ENCODE measurements around the gene FAM3B.
A peak's percentile ranks its signal among the peaks of the same experiment; 100 is the strongest.

Gene FAM3B

DNA sequence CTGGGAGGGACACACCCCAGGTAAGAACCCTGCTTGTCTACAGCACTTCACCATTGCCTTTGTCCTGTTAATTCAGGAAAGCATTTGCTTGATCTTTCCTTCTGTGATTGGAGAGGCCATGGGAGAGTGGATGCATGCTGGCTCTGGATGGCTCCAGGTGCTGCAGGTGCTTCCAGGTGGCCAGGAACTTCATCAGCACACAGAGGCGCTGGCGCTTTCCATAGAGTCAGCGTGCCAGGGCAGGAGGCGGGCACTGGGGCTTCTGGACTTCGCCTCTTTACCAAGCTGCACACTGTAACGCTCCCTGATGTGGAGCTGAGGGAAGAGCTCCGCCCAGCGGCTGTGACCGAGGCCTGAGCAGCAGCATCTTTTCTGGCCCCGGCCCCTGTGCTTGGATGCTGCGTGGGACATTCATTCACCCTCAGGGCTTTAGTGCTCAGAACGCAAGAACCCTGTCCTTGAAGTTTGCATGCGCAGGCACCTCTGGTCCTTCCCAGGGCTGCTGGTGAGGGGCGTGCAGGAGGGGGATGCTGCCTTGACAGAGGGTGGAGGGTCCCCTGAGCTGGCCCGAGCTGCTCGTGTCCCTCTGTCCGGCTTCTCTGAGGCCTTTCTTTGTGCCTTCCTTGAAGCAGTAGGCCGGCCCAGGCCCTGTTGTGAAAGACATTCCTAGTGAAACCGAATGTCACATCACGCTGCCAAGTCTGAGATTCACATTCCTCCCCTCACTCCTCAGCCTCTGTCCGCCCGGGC lies 43.6 kb downstream of the FAM3B start:
- H2AFZ ChIP-seq (ENCODE audit: low read length), result no peak overlapping the region
- TF ChIP-seq EZH2 (IDR thresholded peaks at IDR 0.05; ENCODE audit: borderline replicate concordance, low read length), result no peak
- TF ChIP-seq CTCF (IDR thresholded peaks at IDR 0.05; ENCODE audit: low read length), result peak; percentile 52
- H3K27ac ChIP-seq (ENCODE audit: low read depth, low read length, poor library complexity, severe bottlenecking), result peak overlapping the region; percentile 18
- no peaks in the 10 kb centered on the region for H3K9me2 ChIP-seq (ENCODE audit: low read depth, low read length)
- H3K27me3 ChIP-seq (ENCODE audit: insufficient read depth, low read length), result no peaks in the 10 kb centered on the region
- no peak overlapping the region for H3K4me2 ChIP-seq (ENCODE audit: low read length)
- no peaks in the 10 kb centered on the region for H3F3A ChIP-seq (ENCODE audit: insufficient read depth, low read length)
- H3K36me3 ChIP-seq (ENCODE audit: insufficient read depth, low read length), result no peaks in the 10 kb centered on the region
- no peaks in the 10 kb centered on the region for H4K20me1 ChIP-seq (ENCODE audit: insufficient read depth, low read length)
- no peaks in the 10 kb centered on the region for H3K9me3 ChIP-seq (ENCODE audit: low read length)
- H3K9ac ChIP-seq (ENCODE audit: low read length), result no peak overlapping the region
- peaks cover 26% of the 10 kb centered on the region for H3K4me1 ChIP-seq (ENCODE audit: insufficient read depth, low read length, severe bottlenecking)
- no peaks in the 10 kb centered on the region for H3K79me2 ChIP-seq (ENCODE audit: insufficient read depth, low read length)
- no peak overlapping the region for H3K4me3 ChIP-seq (ENCODE audit: low read depth, low read length, poor library complexity, severe bottlenecking)

GRCh38 chr21:41361053-41361785 lies 44.6 kb downstream of the FAM3B start:
- no peaks in the 10 kb centered on the region for H3K9me2 ChIP-seq (ENCODE audit: low read depth, low read length)
- H3K9me3 ChIP-seq (ENCODE audit: low read length), result no peaks in the 10 kb centered on the region
- H3F3A ChIP-seq (ENCODE audit: insufficient read depth, low read length), result no peaks in the 10 kb centered on the region
- peak overlapping the region; percentile 49 for H3K4me3 ChIP-seq (ENCODE audit: low read depth, low read length, poor library complexity, severe bottlenecking)
- H3K4me2 ChIP-seq (ENCODE audit: low read length), result peak overlapping the region; percentile 71; the same call in 1 of the 2 replicates
- H3K27me3 ChIP-seq (ENCODE audit: insufficient read depth, low read length), result no peaks in the 10 kb centered on the region
- TF ChIP-seq CTCF (IDR thresholded peaks at IDR 0.05; ENCODE audit: low read length), result no peak
- no peak for TF ChIP-seq EZH2 (IDR thresholded peaks at IDR 0.05; ENCODE audit: borderline replicate concordance, low read length)
- H3K36me3 ChIP-seq (ENCODE audit: insufficient read depth, low read length), result no peaks in the 10 kb centered on the region
- no peaks in the 10 kb centered on the region for H3K79me2 ChIP-seq (ENCODE audit: insufficient read depth, low read length)
- no peaks in the 10 kb centered on the region for H4K20me1 ChIP-seq (ENCODE audit: insufficient read depth, low read length)
- peak overlapping the region; percentile 73 for H3K27ac ChIP-seq (ENCODE audit: low read depth, low read length, poor library complexity, severe bottlenecking)
- H3K9ac ChIP-seq (ENCODE audit: low read length), result peak overlapping the region; percentile 42; the same call in 1 of the 2 replicates
- H2AFZ ChIP-seq (ENCODE audit: low read length), result no peak overlapping the region
- H3K4me1 ChIP-seq (ENCODE audit: insufficient read depth, low read length, severe bottlenecking), result peaks cover 26% of the 10 kb centered on the region

DNA sequence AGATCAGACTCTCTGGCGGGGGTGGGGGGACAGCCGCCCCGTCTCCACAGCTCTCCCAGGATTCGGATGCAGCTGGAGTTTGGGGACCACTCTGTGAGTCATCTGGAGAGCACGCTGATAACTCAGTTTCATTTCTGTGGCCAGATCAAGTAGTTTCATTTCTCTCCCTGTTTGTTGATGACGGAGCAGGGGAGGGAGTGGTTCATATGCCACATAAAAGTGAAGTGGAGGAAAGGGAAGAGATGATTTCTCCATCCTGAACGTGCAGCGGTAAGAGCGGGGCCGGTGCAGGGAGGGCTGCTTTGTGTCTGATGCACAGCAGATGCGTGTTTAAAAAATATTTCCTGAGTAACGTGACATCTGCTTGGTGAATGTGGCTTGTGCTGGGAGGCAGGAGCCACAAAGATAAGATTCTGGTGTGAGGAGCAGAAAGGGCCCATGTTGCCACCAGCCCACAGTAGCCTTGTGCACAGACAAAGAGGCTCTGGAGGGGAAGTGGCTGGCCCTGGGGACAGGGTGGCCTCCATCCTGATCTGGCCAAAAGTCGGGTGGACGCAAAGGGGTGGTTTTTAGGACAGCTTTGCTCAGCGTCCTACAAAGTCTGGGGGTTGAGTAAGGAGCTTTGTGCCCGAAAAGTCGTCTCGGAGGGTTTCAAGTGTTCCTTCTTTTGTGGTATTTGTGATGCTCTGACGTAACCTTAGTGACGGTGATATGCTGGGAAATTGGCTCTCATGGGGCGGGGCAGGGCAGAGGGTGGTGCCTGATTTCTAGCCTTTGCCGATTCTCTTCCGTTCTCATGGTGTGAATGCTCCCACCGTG lies 45.4 kb downstream of the FAM3B start, which contains the start of gene MX2:
Gene MX2 (plus strand): TSS at position 242 of the 819 bp plus-strand sequence. CDS start 14,880 bp downstream, outside the sequence.
- peak within 1 kb of the TSS; percentile 31; the same call in 1 of the 2 replicates for H2AFZ ChIP-seq (ENCODE audit: low read length)
- no peaks in the 10 kb centered on the region for H3K79me2 ChIP-seq (ENCODE audit: insufficient read depth, low read length)
- H3K27ac ChIP-seq (ENCODE audit: low read depth, low read length, poor library complexity, severe bottlenecking), result peak within 1 kb of the TSS; percentile 73
- H3K9ac ChIP-seq (ENCODE audit: low read length), result peak within 1 kb of the TSS; percentile 42
- H4K20me1 ChIP-seq (ENCODE audit: insufficient read depth, low read length), result no peaks in the 10 kb centered on the region
- no peaks in the 10 kb centered on the region for H3K36me3 ChIP-seq (ENCODE audit: insufficient read depth, low read length)
- peak within 1 kb of the TSS; percentile 49 for H3K4me3 ChIP-seq (ENCODE audit: low read depth, low read length, poor library complexity, severe bottlenecking)
- H3K4me1 ChIP-seq (ENCODE audit: insufficient read depth, low read length, severe bottlenecking), result peaks cover 32% of the 10 kb centered on the region
- peak within 1 kb of the TSS; percentile 71 for H3K4me2 ChIP-seq (ENCODE audit: low read length)
- H3K9me3 ChIP-seq (ENCODE audit: low read length), result no peaks in the 10 kb centered on the region
- no peaks in the 10 kb centered on the region for H3K27me3 ChIP-seq (ENCODE audit: insufficient read depth, low read length)
- H3K9me2 ChIP-seq (ENCODE audit: low read depth, low read length), result no peaks in the 10 kb centered on the region
- H3F3A ChIP-seq (ENCODE audit: insufficient read depth, low read length), result no peaks in the 10 kb centered on the region
- TF ChIP-seq EZH2 (IDR thresholded peaks at IDR 0.05; ENCODE audit: borderline replicate concordance, low read length) (no peak), CTCF (IDR thresholded peaks at IDR 0.05; ENCODE audit: low read length) (no peak)

Measured in OCI-LY1 (cell line).